Measurements from ENCODE around the gene SLC38A8. TPM values are rescaled to one million over a fixed set of nuclear protein-coding genes. Genes with fewer than 3 reads are reported as not detected.

Gene SLC38A8
- total and polyA plus RNA-seq, 12 donors, result 0.45 to 30.8 (median 3.2) TPM; not detected in 8

DNA sequence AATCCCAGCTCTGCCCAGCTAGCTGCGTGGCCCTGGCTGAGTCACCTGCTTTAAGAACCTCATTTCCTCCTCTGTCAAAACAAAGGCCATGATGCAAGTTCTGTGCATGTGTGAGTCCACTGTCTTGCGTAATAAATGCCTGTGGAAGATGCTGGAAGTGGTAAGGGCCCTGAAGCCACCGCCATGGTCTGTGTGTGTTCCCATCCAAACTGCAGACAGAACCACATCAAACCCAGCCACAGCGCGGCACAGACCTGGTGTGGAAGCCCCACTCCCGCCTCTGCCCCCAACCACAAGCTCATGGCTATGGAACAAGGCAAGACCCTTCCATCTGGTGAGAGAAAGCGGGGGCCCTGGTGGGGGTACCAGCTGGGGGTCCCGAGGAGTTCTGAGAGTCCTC, 48.5 kb downstream of the SLC38A8 start:
- ATAC-seq, result peak in 2 of 8 donors; percentile 4 to 33
- H3K27me3 ChIP-seq, result peaks cover 0 to 28% (median 6%) of the 10 kb centered on the region in 7 donors
- intact Hi-C loops (cut with DNase I), result no loop called here

DNA sequence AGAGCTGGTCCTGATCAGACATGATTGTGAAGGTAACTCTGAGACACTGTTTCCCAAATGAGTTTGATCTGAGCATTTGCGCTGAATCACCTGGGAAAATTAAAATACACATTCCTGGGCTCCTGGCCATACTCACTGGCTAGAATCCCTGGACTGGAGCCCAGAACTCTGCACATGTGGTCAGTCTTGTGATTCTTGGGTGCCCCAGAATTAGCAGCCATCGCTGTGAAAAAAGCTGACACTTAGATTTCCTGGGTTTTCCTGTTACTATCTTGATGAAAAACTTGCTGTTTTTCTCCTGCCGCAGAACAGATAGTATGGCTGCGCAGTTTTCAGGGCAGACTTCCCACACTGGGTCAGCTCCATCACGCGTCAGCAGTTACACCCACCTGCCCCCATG, 50.0 kb downstream of the SLC38A8 start:
- Histone ChIP-seq H3K36me3 (no peaks in the 10 kb centered on the region), H3K4me1 (peaks cover 0 to 27% (median 10%) of the 10 kb centered on the region in 9 donors), H3K27me3 (peaks cover 0 to 35% (median 5%) of the 10 kb centered on the region in 7 donors), H3K27ac (peak overlapping the region in 1 of 10 donors; percentile 15), H3K9me3 (peaks cover 0 to 2% (median 0%) of the 10 kb centered on the region in 11 donors), H3K4me3 (no peak overlapping the region)
- 30 to 37% methylated on average over 6 of the region's 6 CpGs for WGBS, 2 donors
- intact Hi-C loops (cut with DNase I), result no loop called here
- ATAC-seq (peak in 7 of 8 donors; percentile 39 to 85 (median 66)), DNase-seq (peak in 1 of 2 donors; percentile 70)
- TF ChIP-seq, protein P1, sequence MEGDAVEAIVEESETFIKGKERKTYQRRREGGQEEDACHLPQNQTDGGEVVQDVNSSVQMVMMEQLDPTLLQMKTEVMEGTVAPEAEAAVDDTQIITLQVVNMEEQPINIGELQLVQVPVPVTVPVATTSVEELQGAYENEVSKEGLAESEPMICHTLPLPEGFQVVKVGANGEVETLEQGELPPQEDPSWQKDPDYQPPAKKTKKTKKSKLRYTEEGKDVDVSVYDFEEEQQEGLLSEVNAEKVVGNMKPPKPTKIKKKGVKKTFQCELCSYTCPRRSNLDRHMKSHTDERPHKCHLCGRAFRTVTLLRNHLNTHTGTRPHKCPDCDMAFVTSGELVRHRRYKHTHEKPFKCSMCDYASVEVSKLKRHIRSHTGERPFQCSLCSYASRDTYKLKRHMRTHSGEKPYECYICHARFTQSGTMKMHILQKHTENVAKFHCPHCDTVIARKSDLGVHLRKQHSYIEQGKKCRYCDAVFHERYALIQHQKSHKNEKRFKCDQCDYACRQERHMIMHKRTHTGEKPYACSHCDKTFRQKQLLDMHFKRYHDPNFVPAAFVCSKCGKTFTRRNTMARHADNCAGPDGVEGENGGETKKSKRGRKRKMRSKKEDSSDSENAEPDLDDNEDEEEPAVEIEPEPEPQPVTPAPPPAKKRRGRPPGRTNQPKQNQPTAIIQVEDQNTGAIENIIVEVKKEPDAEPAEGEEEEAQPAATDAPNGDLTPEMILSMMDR (IDR thresholded peaks at IDR 0.05), result no peak

More for the DNA sequence above, 48.5 kb downstream of the SLC38A8 start:
- TF ChIP-seq, protein P1 (IDR thresholded peaks at IDR 0.05), result no peak
- Histone ChIP-seq H3K36me3 (no peaks in the 10 kb centered on the region), H3K27ac (peak overlapping the region in 1 of 10 donors; percentile 72), H3K4me3 (no peak overlapping the region), H3K9me3 (no peaks in the 10 kb centered on the region), H3K4me1 (peaks cover 0 to 27% (median 10%) of the 10 kb centered on the region in 9 donors)
- no peak for DNase-seq
- WGBS, 2 donors, result 90 to 93% methylated on average over 8 of the region's 8 CpGs

DNA sequence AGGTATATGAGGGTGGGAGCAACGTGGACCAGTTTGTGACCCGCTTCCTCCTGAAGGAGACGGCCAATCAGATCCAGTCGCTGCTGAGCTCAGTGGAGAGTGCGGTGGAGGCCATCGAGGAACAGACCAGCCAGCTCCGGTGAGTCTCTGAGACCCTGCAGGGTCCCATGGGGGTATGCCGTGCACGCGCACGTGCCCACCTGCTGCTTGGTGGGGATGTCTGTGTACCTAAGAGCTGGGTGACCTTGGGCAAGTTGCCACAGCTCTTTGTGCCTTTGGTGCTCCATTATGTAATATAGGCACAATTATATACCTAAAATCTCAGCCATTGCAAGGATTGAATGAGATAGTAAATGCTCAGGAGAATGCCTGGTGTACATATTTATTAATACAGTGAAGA, 52.1 kb downstream of the SLC38A8 start:
- Histone ChIP-seq H3K27me3 (peaks cover 0 to 24% (median 0%) of the 10 kb centered on the region in 7 donors), H3K4me3 (no peak overlapping the region), H3K36me3 (no peaks in the 10 kb centered on the region), H3K27ac (no peak overlapping the region), H3K4me1 (peaks cover 0 to 21% (median 8%) of the 10 kb centered on the region in 9 donors), H3K9me3 (peaks cover 0 to 10% (median 0%) of the 10 kb centered on the region in 11 donors)
- ATAC-seq (no peak), DNase-seq (no peak)
- TF ChIP-seq, protein P1 (IDR thresholded peaks at IDR 0.05), result no peak
- intact Hi-C loops (cut with DNase I), result no loop called here
- 88 to 89% methylated on average over 11 of the region's 11 CpGs for WGBS, 2 donors

DNA sequence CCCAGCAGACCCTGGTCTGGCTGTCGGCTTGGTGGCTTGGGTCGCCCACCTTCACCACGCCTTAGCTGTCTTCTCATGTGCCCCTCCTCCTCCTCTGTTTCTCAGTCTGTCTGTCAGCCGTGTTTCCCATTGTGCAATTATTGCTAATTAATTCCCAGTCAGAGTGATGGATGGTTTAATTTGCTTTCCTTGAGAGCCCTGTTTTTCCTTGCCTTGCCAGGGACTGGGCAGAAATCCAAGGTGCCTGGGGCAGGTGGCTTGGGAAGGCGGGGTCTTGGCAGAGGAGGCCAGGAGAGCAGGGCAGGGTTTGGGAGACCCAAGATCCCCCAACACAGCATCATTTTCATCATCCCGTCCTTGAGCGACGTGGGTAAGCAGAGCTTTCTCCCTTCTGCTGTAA, 53.3 kb downstream of the SLC38A8 start:
- H3K27me3 ChIP-seq, result peaks cover 0 to 22% (median 0%) of the 10 kb centered on the region in 7 donors
- H3K4me3 ChIP-seq, result no peak overlapping the region
- H3K27ac ChIP-seq, result no peak overlapping the region
- TF ChIP-seq, protein P1 (IDR thresholded peaks at IDR 0.05), result no peak
- intact Hi-C loops (cut with DNase I), result no loop called here
- WGBS, 2 donors, result 86 to 88% methylated on average over 8 of the region's 8 CpGs
- no peaks in the 10 kb centered on the region for H3K36me3 ChIP-seq
- H3K9me3 ChIP-seq, result peaks cover 0 to 10% (median 0%) of the 10 kb centered on the region in 11 donors
- no peak for ATAC-seq
- no peak for DNase-seq
- peaks cover 0 to 16% (median 6%) of the 10 kb centered on the region in 9 donors for H3K4me1 ChIP-seq
